Measurements from ENCODE around the gene PSG1.
"Not testable (repeated sequence)": the region's sequence is repeated elsewhere in the genome, so short reads cannot be mapped to it uniquely, and the experiment has no call there.

PSG1 gene

DNA sequence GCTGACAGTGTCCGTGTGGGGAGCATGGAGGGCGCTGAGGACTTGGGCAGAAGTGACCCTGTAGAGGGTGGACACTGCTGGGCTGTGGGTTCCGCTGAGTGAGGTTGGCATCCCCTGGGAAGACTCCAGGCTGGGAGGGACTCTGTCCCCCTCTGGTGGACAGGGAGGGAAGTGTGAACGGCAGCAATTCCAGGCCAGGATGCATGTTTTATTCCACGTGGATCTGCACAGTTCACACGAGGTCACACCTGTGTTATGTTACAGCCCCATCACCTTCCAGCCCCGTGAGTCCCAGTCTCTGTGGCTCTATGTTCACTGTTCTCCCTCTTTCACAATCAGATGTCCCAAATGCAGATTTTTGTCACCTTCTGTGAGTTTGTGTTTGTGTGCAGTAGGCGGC is 1.8 kb upstream of the PSG1 start:
- DNase-seq (ENCODE audit: low spot score) = not testable (repeated sequence)

DNA sequence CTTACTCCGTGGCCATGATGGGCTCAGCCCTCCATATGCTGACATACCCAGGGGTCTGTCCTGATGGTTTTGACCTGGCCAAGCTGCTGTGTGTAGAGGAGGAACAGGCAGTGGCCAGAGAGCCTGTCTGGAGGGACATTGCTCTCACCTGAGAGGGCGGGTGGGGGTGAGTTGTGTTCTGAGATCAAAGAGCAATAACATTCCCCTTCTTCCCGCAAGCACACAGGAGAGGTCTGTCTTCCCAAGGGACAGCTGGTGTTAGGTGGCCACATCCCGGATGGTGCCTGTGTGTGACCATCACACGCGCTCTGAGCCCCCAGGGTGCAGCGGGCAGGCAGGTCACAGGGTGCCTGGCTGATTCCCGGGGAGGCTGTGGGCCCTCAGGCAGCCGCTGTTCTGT is 1.1 kb upstream of the PSG1 start:
- not testable (repeated sequence) for DNase-seq (ENCODE audit: low spot score)

- not testable (repeated sequence) for DNase-seq (ENCODE audit: low spot score)
Measured at GRCh38 chr19:42876596-42876995, 2.9 kb downstream of the PSG1 start.

- DNase-seq (ENCODE audit: low spot score) = not testable (repeated sequence)
Measured at GRCh38 chr19:42875881-42876280, 3.6 kb downstream of the PSG1 start.

DNA sequence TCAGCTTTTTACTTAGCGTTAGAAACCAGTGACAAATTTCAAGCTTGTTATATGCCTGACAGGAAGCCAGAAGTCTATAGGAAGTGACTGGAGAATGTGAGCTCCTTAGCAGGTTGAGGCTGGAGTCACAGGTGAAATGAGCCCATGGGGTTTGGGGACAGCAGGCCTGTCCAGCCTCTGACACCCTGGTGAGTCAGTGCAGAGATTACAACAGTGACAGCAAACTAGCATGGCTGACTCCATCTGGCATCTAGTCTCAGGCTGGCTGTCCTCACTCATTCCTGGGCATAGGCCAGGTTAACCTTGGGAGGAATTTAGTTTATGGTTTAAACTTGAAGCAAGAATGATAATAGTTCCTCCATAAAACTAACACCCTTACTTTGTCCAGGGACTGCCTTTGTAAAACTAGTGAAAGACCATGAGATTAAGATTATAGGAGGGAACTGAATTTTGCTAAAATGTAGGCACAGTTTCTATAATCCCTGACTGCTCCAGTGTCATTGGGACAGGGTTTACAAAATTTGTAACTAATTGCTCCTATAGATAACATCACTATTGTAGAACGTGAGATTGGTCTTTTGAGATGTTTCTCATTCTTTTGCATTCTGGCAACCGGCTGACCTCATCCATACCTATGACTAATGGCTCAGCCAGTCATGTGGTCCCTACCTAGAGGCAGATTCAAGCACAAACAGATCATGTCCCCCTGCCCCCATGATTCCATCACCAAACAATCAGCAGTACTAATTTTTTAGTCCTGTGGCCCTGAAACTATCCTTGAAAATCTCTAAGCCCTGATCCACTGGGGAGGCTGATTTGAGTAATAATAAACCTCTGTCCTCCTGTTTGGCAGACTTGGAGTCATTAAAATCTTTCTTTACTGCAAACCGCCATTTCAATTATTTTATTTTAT is 4.4 kb downstream of the PSG1 start:
- not testable (repeated sequence) for DNase-seq (ENCODE audit: low spot score)

- DNase-seq (ENCODE audit: low spot score) = not testable (repeated sequence)
Measured at GRCh38 chr19:42874136-42874535, 5.4 kb downstream of the PSG1 start.

DNA sequence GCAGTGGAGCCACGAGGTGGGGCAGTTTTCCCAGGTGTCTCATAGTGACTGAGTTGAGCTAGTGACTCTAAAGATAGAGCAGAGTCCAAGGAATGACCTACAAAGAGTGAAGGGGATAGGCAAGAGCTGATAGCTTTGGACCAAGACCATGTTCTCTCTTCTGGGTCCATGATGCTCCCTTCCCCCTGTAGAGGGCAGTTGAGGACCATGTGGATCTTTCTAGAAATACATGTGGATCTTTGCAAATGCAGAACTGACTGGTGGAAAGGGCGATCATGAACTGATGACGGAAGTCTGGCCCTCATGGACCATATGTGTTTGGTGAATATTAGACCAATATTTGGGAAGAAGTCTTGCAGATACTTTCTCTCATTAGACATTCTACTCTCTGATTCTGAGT is 6.9 kb downstream of the PSG1 start:
- DNase-seq (ENCODE audit: low spot score) = no peak

- no peak for DNase-seq (ENCODE audit: low spot score)
Measured at GRCh38 chr19:42857544-42857867, 22.0 kb downstream of the PSG1 start.

DNA sequence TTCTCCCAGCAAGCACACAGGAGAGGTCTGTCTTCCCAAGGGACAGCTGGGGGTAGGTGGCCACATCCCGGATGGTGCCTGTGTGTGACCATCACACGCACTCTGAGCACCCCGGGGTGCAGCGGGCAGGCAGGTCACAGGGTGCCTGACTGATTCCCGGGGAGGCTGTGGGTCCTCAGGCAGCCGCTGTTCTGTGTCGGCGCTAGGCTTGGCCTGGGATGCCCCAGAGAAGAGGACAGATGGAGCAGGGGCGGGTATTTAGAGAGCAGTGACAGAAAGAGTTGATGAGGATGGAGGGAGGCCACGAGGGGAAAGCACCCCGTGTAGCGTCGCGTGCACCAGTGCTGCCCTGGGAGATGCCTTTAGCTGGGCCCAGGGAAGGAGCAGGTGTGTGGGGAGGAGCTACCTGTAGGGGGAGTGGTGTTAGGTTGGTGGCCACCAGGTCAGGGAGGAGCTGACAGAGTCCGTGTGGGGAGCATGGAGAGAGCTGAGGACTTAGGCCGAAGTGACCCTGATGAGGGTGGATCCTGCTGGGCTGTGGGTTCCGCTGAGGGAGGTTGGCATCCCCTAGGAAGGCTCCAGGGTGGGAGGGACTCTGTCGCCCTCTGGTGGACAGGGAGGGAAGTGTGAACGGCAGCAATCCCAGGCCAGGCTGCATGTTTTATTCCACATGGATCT is 22.5 kb downstream of the PSG1 start:
- DNase-seq (ENCODE audit: low spot score) = peak; percentile 6

DNA sequence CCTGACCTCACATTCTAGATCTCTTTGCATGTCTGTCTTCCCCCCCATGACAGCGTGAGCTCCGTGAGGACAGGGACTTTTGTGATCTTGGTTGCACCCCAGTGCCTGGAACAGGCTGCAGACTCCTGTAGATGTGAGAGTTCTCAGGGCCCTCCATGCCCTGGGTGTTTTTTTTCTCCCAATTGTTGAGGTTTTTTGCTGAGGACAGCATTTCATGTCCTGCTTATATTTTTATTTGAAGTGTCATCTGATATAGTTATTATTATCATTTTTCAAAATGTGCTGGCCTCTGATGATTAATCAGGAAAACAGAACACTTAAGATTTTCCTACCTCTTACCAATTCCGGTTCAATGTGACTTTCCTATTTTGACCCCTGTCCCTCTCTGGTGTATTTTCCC is 24.8 kb downstream of the PSG1 start:
- DNase-seq (ENCODE audit: low spot score) = not testable (repeated sequence)

DNA sequence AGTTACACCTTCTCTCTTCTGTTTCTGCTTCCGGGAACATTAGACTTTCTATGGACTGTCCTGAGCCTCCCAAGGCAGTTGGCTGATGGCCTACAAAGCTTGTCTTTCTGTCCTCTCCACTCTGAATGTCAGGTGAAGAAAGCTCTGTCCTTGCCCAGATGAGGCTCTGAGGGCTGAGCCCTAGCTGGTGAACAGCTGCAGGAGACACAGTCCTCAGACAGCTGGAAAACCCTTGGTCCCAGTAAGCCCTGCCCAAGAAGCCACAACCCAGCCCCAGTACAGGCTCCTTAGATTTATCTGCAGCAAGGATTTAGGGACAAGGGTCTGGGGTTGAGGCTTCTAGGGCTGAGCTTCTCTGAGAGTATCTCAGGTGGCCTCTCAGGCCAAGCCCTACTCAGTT is 26.3 kb downstream of the PSG1 start:
- DNase-seq (ENCODE audit: low spot score) = not testable (repeated sequence)

DNA sequence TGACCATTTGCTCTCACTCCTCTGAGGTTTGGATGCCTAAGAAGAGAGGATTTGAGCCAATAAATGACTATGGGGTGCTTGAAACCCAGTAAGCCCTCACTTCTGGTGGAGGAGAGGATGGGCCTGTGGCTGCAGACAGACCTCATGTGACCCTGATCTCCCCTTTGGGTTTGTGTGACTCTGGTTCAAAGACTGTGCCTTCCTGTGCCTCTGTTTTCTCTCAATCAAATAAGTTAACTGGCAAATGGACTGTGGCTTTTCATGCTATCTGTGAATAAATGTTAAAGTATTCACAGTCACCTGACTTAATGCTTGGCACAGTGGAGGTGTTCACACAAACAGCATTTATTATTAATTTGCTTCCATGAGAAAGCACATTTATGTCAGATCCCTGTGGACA is 26.7 kb downstream of the PSG1 start:
- not testable (repeated sequence) for DNase-seq (ENCODE audit: low spot score)

DNA sequence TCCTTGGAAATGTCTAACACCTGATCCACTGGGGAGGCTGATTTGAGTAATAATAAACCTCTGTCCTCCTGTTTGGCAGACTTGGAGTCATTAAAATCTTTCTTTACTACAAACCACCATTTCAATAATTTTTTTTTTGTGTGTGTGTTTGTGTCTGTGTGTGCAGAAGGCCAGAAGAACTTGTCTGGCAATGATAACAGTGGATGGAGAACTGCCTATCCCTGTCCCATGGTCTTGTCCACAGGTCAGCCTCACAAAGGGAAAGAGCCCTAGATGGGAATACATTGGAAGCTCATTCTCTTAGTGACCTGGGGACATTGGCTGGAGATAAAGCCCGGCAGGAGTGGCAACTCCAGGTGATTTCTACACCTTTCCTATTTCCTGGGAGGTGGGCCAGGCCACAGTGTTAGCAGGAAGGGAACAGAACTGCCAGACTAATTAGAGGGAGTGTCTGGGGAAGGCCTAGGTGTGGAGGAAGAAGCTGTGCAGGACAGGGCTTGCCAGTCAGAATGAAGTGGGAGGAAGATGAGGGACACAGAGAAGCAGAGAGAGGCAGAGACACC is 27.7 kb downstream of the PSG1 start:
- not testable (repeated sequence) for DNase-seq (ENCODE audit: low spot score)

- no peak for DNase-seq (ENCODE audit: low spot score)
Measured at GRCh38 chr19:42850981-42851717, 28.4 kb downstream of the PSG1 start.

GRCh38 chr19:42846597-42846996 is 32.9 kb downstream of the PSG1 start:
- no peak for DNase-seq (ENCODE audit: low spot score)

DNA sequence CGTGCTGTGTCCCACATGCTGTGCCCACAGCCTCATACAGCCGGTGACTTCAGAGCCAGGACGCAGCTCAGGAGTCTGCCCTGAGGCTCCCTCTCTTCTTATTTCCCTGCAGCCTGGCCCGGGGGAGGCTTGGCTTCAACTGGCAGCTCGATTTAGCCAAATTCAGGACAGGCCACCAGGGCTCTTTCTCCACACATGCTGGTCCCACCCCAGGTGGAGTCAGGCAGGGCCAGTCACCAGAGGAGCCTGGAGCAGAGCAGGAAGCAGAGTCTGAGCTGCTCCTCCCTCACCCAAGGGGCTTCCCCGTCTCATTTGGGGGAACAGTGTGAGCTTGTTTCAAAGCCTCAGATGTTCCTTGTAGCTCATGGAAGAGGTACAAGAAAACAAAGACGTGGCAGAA is 35.9 kb downstream of the PSG1 start:
- not testable (repeated sequence) for DNase-seq (ENCODE audit: low spot score)

- DNase-seq (ENCODE audit: low spot score) = not testable (repeated sequence)
Measured at GRCh38 chr19:42832746-42833442, 46.6 kb downstream of the PSG1 start.

GRCh38 chr19:42832023-42832680 is 47.4 kb downstream of the PSG1 start:
- not testable (repeated sequence) for DNase-seq (ENCODE audit: low spot score)

DNA sequence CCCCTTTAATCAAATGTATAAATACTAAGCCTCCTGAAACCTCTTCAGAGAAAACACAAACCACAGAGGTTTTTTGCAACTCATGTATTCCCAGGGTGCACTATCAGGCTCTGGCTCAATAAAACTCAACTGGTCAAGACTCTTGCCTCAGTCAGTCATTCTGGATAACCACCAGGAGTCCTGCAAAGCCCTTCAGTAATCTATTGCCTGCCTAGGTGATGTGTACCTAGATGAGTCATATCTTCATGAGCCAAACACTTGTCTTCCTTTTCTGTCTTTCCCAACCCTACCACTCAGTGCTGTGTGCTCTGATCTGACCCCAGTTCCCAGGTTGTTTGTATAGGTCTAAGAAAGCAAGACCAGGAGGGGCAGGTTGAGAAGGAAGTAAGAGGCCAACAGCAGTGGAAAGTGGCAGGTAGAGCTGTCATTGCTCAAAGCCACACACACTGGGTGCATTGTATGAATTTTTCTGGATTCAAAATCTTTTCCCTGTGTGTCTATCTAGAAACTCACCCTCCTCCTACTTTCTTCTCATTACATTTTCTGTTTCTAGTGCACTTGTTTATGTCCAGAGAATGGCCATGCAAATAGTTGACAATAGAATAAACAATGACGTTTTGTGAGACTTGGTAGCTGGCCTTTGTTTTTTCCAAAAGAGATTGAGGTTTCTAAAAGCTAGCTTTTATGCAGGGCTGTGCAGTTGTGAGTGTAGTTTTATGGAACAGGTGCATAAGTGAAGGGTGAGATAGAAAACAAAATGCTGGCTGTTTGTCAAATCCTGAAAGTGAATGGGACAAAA is 48.1 kb downstream of the PSG1 start:
- no peak for DNase-seq (ENCODE audit: low spot score)

GRCh38 chr19:42821306-42821977 is 58.1 kb downstream of the PSG1 start:
- not testable (repeated sequence) for DNase-seq (ENCODE audit: low spot score)
